GM19324 (cell line): ENCODE data around the gene TRAPPC11.
"Not testable (repeated sequence)": the region's sequence is repeated elsewhere in the genome, so short reads cannot be mapped to it uniquely, and the experiment has no call there.

Experiments used
- ATAC-seq: cut with Tn5 transposase; IDR thresholded peaks from one replicate; pipeline ENCODE4 v1.9.1; 2021; ENCODE audit warnings: mild to moderate bottlenecking, moderate library complexity; ENCODE audit not compliant: unreplicated experiment, low FRiP score

The TRAPPC11 gene

GRCh38 chr4:183716302-183716701 lies 57.2 kb downstream of the TRAPPC11 start:
- no peak for ATAC-seq

- no peak for ATAC-seq
Measured at GRCh38 chr4:183718876-183719275, 59.8 kb downstream of the TRAPPC11 start.

GRCh38 chr4:183721207-183722081 lies 62.4 kb downstream of the TRAPPC11 start:
- no peak for ATAC-seq

GRCh38 chr4:183722731-183723560 lies 63.9 kb downstream of the TRAPPC11 start:
- peak; percentile 82 for ATAC-seq

GRCh38 chr4:183723561-183724228 lies 64.6 kb downstream of the TRAPPC11 start:
- no peak for ATAC-seq

- ATAC-seq, result not testable (repeated sequence)
Measured at GRCh38 chr4:183725585-183725984, 66.5 kb downstream of the TRAPPC11 start.

- ATAC-seq, result no peak
Measured at GRCh38 chr4:183727482-183727881, 68.4 kb downstream of the TRAPPC11 start.

- ATAC-seq, result no peak
Measured at GRCh38 chr4:183728223-183729068, 69.4 kb downstream of the TRAPPC11 start.

GRCh38 chr4:183729069-183729406 lies 69.9 kb downstream of the TRAPPC11 start:
- ATAC-seq, result no peak

GRCh38 chr4:183729430-183730328 lies 70.6 kb downstream of the TRAPPC11 start:
- ATAC-seq, result no peak

GRCh38 chr4:183732296-183732695 lies 73.2 kb downstream of the TRAPPC11 start:
- ATAC-seq, result no peak

GRCh38 chr4:183733181-183733580 lies 74.1 kb downstream of the TRAPPC11 start:
- ATAC-seq, result no peak

- ATAC-seq, result no peak
Measured at GRCh38 chr4:183738081-183738673, 79.1 kb downstream of the TRAPPC11 start.

GRCh38 chr4:183738961-183739360 lies 79.9 kb downstream of the TRAPPC11 start:
- no peak for ATAC-seq

GRCh38 chr4:183746305-183747229 lies 87.5 kb downstream of the TRAPPC11 start:
- no peak for ATAC-seq

- ATAC-seq, result no peak
Measured at GRCh38 chr4:183747380-183747779, 88.3 kb downstream of the TRAPPC11 start.

- no peak for ATAC-seq
Measured at GRCh38 chr4:183747931-183748670, 89.0 kb downstream of the TRAPPC11 start.
